ENCODE results near the gene KIF2C. TPM values are rescaled to one million over a fixed set of nuclear protein-coding genes. Genes with fewer than 3 reads are reported as not detected.
"Not testable (repeated sequence)": the region's sequence is repeated elsewhere in the genome, so short reads cannot be mapped to it uniquely, and the experiment has no call there.

The KIF2C gene
- 147 TPM for polyA plus RNA-seq (2012; ENCODE audit: insufficient read depth, insufficient read length)

- DNase-seq (ENCODE audit: low read depth, low spot score), result peak; percentile 97
- H3K4me3 ChIP-seq (ENCODE audit: low read length), result peak within 1 kb of the TSS; percentile 100
Measured at GRCh38 chr1:44739307-44740178, at the start of gene KIF2C. TSS of gene KIF2C (plus strand) at chr1:44739837. CDS start at chr1:44739933, 96 bp downstream.

DNA sequence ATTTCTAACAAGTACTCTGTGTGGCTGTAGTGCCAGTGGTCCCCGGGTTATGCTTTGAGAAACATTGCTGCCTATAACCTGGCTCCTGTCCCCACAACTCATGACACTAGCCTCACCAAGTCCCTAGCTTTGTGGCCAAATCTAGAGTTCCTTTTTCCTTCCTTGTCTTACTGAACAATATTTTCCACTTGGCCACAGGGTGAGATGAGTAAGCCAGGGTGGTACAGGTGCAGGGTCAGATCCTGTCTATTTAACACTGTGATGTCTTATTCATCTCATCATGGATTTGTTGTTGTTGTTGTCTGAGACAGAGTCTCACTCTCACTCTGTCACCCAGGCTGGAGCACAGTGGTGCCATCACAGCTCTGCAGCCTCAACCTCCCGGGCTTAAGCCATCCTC lies 46.5 kb upstream of the KIF2C start:
- DNase-seq (ENCODE audit: low read depth, low spot score), result no peak
- no peak overlapping the region for H3K4me3 ChIP-seq (ENCODE audit: low read length)

DNA sequence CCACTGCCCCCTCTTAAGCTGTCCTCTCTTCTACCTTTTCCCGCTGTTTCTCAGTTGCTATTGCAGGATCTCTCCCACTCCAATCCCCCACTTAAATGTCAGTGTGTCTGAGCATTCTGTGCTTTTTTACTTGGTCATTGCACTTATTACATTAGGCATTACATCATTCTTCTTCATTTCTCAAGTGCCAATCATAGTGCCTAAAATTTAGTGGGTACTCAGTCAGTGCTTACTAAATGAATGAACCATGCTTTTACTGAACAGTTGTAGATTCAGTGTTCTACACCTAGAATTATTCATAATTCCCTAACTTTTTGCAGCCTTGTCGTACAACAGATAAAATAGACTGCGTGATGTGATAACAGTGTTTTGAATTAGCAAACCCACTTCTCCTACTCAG lies 45.7 kb upstream of the KIF2C start:
- no peak overlapping the region for H3K4me3 ChIP-seq (ENCODE audit: low read length)
- DNase-seq (ENCODE audit: low read depth, low spot score), result no peak

DNA sequence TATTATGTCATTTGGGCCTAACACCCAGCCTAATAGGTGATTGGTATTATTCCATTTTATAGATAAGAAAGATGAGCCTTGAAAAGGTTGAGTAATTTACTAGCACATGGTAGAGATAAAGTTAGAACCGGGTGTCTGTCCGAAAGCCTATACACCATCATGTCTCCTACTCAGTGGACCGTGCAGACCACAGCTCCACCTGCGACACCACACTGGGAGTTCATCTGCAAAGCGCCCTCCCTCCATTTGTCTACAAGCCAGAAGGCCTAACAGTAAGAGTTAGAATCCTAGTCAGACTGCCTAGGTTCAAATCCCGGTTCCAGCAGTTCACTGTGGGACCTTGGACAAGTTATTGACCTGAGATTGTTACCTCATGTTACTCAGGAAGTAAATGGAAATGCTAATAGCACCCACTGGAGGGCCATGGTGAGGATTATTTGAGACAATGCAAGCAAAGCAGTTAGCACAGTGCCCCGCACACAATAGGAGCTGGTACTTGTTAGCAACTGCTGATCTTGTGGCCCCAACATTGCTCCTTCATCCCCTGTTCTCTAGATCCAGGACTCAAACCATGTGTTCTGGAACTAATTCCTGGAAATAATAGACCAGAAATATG lies 44.7 kb upstream of the KIF2C start:
- H3K4me3 ChIP-seq (ENCODE audit: low read length), result no peak overlapping the region
- DNase-seq (ENCODE audit: low read depth, low spot score), result no peak

DNA sequence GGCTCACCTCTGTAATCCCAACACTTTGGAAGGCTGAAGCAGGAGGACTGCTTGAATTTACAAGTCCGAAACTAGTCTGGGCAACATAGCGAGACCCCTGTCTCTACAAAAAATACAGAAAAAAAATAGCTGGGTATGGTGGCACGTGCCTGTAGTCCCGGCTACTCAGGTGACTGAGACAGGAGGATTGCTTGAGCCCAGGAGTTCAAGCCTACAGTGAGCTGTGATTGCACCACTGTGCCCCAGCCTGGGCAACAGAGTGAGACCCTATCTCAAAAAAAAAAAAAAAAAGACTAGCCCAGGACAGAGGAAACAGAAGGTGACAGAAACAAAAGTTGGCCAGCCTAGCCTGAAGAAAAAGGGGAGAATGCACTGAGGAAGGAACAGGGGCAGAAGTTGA lies 44.0 kb upstream of the KIF2C start:
- no peak overlapping the region for H3K4me3 ChIP-seq (ENCODE audit: low read length)
- DNase-seq (ENCODE audit: low read depth, low spot score), result no peak

DNA sequence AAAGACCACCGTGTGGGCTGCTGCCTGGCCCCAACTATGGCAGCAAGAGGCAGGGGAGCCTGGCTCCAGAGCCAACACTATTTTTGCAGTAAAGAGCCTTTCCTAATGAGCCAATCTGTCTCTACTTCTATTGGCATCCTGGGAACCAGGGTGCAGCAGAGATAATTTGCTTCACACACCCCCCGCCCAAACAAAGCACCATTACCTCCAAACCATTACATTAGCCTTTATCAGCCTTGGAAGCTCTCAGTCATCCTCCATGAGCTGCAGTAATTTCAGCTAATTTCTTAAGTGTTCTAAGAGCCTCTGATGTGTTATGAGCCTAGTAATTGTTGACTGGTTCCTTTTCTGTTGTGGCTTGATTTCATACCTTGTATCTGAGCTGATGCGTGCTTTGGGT lies 43.5 kb upstream of the KIF2C start:
- no peak overlapping the region for H3K4me3 ChIP-seq (ENCODE audit: low read length)
- no peak for DNase-seq (ENCODE audit: low read depth, low spot score)

GRCh38 chr1:44696789-44697345 lies 42.8 kb upstream of the KIF2C start:
- H3K4me3 ChIP-seq (ENCODE audit: low read length), result peak overlapping the region; percentile 34
- peak; percentile 68 for DNase-seq (ENCODE audit: low read depth, low spot score)

- H3K4me3 ChIP-seq (ENCODE audit: low read length), result no peak overlapping the region
- no peak for DNase-seq (ENCODE audit: low read depth, low spot score)
Measured at GRCh38 chr1:44698138-44698537, 41.5 kb upstream of the KIF2C start.

GRCh38 chr1:44699375-44699774 lies 40.3 kb upstream of the KIF2C start:
- H3K4me3 ChIP-seq (ENCODE audit: low read length), result not testable (repeated sequence)

DNA sequence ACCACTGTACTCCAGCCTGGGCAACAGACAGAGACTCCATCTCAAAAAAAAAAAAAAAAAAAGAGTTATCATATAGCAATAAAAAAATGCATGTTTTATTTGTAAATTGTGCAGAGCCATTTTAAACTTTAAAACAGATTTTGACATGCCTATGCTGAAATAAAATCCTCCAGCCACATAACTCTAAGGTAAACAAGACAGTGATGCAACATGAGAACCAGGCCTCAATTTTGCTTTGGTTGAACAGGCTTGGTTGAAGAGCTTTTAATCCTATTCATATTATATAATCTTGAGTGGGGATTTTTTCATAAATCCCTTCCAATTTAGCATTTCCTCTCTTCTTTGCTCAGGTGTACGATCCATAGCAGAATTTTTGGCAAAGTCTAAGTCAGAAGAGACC lies 39.1 kb upstream of the KIF2C start:
- DNase-seq (ENCODE audit: low read depth, low spot score), result no peak
- no peak overlapping the region for H3K4me3 ChIP-seq (ENCODE audit: low read length)

More at GRCh38 chr1:44699375-44699774, 40.3 kb upstream of the KIF2C start:
- not testable (repeated sequence) for DNase-seq (ENCODE audit: low read depth, low spot score)

DNA sequence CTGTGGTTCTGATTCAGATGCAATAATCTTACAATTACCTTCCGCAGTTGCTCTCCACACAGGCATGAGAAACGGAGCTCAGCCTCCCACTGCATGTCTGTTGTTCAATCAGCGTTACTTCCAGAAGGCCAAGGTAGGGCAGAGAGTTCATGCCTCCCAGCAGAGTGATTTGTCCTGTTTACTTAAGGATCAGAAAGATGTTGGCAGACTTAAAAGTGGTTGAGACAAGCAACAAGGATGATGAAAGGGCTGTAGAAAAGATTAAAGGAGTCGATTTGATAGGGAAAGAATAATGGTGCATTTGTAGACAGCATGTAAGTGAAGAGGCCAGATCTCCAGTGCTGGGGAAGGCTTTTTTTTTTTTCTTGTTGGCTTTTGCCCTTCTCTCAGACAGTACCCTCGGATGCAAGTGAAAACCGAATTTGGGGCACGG lies 38.5 kb upstream of the KIF2C start:
- no peak for DNase-seq (ENCODE audit: low read depth, low spot score)

GRCh38 chr1:44705470-44705869 lies 34.2 kb upstream of the KIF2C start:
- DNase-seq (ENCODE audit: low read depth, low spot score), result no peak
- no peak overlapping the region for H3K4me3 ChIP-seq (ENCODE audit: low read length)

More for the DNA sequence above, 38.5 kb upstream of the KIF2C start:
- H3K4me3 ChIP-seq (ENCODE audit: low read length), result no peak overlapping the region

DNA sequence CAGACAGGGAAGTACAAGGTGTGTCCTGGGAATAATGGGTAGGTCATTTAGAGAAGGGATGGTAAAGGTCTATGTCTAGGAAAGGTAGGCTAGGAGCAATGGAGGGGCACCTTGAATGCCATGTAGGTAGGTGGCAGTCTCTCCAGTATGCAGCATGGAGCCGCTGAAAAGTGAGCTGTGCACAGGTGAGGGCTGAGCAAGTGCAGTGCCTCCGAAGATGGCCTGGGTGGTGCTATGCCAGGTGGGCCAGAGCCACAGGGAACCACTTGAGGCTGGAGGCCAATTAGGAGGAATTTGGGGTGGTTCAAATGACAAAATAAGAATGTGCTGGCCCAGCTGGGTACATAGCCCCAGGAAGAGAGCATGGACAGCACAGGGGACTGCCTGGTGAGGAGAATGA lies 33.7 kb upstream of the KIF2C start:
- DNase-seq (ENCODE audit: low read depth, low spot score), result no peak
- H3K4me3 ChIP-seq (ENCODE audit: low read length), result no peak overlapping the region

DNA sequence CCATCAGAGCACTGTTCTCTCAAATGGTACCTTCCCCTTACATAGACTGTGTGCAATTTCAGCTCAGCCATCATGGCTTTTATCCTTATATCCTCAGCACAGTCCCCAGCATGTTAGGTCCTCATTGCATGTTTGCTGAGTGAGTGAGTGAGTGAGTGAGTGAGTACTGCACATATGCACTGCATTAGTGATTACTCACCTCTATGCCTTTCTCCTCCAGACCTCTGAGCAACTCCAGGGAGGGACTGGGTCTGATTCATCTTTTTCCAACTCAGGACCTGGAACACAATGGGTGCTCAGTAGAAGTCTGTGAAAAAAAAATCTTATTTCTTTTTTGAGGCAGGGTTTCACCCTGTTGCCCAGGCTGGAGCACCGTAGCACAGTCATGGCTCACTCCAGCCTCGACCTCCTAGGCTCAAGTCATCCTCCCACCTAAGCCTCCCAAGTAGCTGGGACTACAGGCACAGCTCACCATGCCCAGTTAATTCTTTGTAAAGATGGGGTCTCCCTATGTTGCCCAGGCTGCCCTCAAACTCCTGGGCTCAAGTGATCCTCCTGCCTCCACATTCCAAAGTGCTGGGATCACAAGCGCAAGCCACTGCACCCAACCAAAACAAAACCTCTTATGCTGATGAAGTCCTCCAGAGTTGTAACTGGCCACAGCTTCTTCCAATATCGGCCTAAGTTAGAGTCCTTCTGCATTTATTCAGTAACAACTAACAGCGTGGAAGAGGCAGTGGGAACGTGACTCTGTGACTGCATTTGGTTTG lies 32.3 kb upstream of the KIF2C start:
- no peak overlapping the region for H3K4me3 ChIP-seq (ENCODE audit: low read length)
- DNase-seq (ENCODE audit: low read depth, low spot score), result no peak

- DNase-seq (ENCODE audit: low read depth, low spot score), result peak; percentile 63
- peak overlapping the region; percentile 30; the same call in 1 of the 2 replicates for H3K4me3 ChIP-seq (ENCODE audit: low read length)
Measured at GRCh38 chr1:44707959-44708831, 31.4 kb upstream of the KIF2C start.

- H3K4me3 ChIP-seq (ENCODE audit: low read length), result no peak overlapping the region
- DNase-seq (ENCODE audit: low read depth, low spot score), result no peak
Measured at GRCh38 chr1:44713321-44713781, 26.3 kb upstream of the KIF2C start.

- no peak overlapping the region for H3K4me3 ChIP-seq (ENCODE audit: low read length)
- no peak for DNase-seq (ENCODE audit: low read depth, low spot score)
Measured at GRCh38 chr1:44714532-44714931, 25.1 kb upstream of the KIF2C start.

DNA sequence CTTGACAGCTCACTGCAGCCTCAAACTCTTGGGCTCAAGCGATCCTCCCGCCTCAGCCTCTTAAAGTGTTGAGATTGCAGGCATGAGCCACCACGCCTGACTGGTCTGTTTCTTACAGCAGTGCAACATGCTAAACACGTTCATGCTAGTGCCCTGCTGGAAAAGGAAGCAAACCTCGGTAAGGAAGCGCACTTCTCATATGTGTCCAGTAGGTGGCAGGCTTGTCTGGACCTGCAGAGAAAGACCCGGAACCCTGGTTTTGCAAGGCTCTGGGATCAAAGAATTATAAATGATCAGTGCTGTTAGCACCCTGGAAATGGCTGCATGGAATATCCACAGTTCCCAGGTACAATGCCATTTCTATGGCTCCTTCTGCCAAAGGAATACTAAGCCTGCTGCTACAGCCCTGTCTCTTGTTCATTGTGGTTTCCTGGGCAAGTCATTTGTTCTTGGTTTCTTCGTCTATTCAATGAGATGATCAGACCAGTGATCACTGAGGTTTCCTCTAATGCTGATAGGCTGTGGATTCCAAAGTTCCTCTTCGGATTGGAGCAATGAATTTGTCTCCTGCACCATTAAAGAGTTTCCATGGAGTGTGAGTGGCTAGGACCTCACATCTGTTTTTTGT lies 24.6 kb upstream of the KIF2C start:
- H3K4me3 ChIP-seq (ENCODE audit: low read length), result peak overlapping the region; percentile 38

More for the DNA sequence above, 24.6 kb upstream of the KIF2C start:
- peak; percentile 86 for DNase-seq (ENCODE audit: low read depth, low spot score)
